ENCODE measurements around the gene NPVF. TPM values are rescaled to one million over a fixed set of nuclear protein-coding genes. Genes with fewer than 3 reads are reported as not detected.

Gene NPVF
- total RNA-seq, 4 donors from 2014 or later: not detected

DNA sequence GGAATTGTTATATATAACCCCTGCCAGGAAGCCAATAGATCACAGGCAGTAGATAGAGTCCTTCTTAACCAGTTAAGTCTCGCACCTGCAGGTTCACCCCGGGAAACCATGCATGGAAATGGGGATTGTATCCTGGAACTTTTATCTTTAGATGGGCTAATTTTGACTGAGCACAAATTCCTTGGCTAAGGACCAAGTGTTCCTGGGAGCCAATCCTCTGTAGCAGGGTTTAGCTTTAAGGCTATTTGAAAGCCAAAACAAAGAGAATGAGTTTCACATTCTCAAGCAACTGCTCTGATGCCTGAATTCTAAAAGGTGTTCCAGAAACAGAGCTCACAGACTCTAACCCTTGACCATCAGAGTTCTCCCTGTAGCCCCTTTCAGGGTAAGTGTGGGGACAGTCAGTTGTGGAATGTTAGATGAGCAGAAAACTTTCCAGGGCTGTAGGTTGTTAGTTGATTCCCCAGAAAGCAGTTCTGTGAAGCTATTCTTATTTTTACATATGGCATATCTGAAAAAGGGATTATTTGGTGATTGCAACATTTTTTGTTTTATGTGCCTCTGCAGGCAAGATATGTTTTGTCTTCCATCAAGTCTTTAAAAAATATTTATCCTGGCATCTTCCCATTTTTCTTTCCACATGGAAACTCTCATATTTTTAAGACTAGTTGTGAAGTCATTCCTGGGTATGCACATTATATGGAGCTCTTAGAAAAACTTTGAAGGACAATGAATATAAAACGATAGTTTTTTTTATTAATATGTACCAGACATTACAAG lies 16.2 kb upstream of the NPVF start:
- TF ChIP-seq POLR2A (IDR thresholded peaks at IDR 0.05): no peak
- TF ChIP-seq, protein P1, sequence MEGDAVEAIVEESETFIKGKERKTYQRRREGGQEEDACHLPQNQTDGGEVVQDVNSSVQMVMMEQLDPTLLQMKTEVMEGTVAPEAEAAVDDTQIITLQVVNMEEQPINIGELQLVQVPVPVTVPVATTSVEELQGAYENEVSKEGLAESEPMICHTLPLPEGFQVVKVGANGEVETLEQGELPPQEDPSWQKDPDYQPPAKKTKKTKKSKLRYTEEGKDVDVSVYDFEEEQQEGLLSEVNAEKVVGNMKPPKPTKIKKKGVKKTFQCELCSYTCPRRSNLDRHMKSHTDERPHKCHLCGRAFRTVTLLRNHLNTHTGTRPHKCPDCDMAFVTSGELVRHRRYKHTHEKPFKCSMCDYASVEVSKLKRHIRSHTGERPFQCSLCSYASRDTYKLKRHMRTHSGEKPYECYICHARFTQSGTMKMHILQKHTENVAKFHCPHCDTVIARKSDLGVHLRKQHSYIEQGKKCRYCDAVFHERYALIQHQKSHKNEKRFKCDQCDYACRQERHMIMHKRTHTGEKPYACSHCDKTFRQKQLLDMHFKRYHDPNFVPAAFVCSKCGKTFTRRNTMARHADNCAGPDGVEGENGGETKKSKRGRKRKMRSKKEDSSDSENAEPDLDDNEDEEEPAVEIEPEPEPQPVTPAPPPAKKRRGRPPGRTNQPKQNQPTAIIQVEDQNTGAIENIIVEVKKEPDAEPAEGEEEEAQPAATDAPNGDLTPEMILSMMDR (IDR thresholded peaks at IDR 0.05): no peak
- intact Hi-C loops (cut with DNase I): no loop called here
- Histone ChIP-seq H3K36me3 (no peaks in the 10 kb centered on the region), H3K4me1 (peaks cover 0 to 8% (median 0%) of the 10 kb centered on the region in 3 donors), H3K27ac (no peak overlapping the region), H3K27me3 (peaks cover 0 to 4% (median 0%) of the 10 kb centered on the region in 4 donors), H3K9me3 (no peaks in the 10 kb centered on the region), H3K4me3 (no peak overlapping the region)
- no peak for DNase-seq
- WGBS, 2 donors: 33 to 48% methylated on average over 3 of the region's 3 CpGs

DNA sequence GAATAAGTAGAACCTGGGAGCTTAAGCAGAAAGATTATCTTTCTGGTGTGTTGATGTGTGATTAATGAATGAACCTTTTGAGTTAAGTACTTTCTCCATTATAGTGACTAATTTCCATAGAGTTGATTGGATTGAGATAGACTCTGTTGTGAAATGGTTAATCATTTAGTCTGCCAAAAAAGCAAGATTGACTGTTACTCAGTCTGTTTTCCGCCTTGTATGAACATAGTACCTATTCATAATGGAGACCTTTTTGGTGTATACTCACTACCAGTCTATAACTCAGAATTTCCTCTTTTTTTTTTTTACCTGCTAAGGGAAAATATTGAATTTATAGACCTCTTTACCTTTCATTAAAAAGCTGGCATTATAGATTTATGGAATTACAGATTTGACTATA lies 14.4 kb upstream of the NPVF start:
- H3K27ac ChIP-seq: no peak overlapping the region
- H3K4me3 ChIP-seq: no peak overlapping the region
- no peaks in the 10 kb centered on the region for H3K9me3 ChIP-seq
- H3K27me3 ChIP-seq: peaks cover 0 to 4% (median 0%) of the 10 kb centered on the region in 4 donors
- no peak for TF ChIP-seq POLR2A (IDR thresholded peaks at IDR 0.05)
- TF ChIP-seq, protein P1 (IDR thresholded peaks at IDR 0.05): no peak
- 55 to 61% methylated on average over 1 of the region's 1 CpG for WGBS, 2 donors
- no peaks in the 10 kb centered on the region for H3K36me3 ChIP-seq
- H3K4me1 ChIP-seq: peaks cover 0 to 8% (median 0%) of the 10 kb centered on the region in 3 donors
- intact Hi-C loops (cut with DNase I): no loop called here
- DNase-seq: no peak

DNA sequence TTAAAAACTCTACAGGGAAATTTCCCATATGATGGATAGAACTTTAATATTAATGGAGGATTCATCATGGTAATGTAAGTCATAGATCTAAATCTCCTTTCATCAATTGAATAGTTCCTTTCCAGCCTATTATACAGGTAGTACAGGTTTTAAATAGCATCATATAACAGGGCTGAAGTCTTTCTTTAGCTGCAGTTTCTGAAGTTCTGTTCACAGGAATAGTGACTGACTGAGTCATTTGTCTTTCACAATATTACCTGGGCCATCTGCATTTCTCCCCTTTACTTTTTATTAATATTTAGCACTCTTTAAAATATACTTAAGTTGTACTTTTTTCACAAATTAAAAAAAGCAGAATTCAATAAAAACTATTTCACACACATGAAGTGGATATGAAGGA lies 12.6 kb upstream of the NPVF start:
- H3K27ac ChIP-seq: no peak overlapping the region
- H3K4me1 ChIP-seq: peaks cover 0 to 8% (median 0%) of the 10 kb centered on the region in 3 donors
- intact Hi-C loops (cut with DNase I): no loop called here
- H3K9me3 ChIP-seq: no peaks in the 10 kb centered on the region
- no peak for DNase-seq
- H3K4me3 ChIP-seq: no peak overlapping the region
- H3K36me3 ChIP-seq: no peaks in the 10 kb centered on the region
- no peak for TF ChIP-seq POLR2A (IDR thresholded peaks at IDR 0.05)
- TF ChIP-seq, protein P1 (IDR thresholded peaks at IDR 0.05): no peak
- peaks cover 0 to 4% (median 0%) of the 10 kb centered on the region in 4 donors for H3K27me3 ChIP-seq

DNA sequence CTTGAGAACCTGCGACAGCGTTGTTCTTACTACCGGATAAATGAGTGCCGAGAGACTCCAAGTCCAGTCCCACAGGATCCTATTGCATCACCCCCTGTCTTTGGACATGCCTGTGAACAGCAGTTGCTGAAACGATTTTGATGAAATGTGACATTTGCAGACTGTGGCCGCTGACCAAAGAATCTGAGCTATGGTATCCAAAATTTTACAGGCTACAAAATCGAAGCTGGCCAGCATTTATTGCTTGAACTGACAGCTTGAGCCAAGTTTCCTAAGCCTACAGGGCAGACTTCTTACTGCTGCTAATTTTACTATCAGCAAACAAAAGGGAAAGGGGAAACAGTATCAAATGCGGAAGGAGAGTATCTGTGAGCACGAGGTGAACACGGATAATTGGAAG lies 12.1 kb upstream of the NPVF start:
- Histone ChIP-seq H3K4me3 (no peak overlapping the region), H3K36me3 (no peaks in the 10 kb centered on the region), H3K27ac (no peak overlapping the region), H3K27me3 (peaks cover 0 to 8% (median 0%) of the 10 kb centered on the region in 4 donors), H3K9me3 (no peaks in the 10 kb centered on the region), H3K4me1 (peaks cover 0 to 8% (median 0%) of the 10 kb centered on the region in 3 donors)
- WGBS, 2 donors: 67 to 73% methylated on average over 10 of the region's 10 CpGs
- intact Hi-C loops (cut with DNase I): no loop called here
- TF ChIP-seq POLR2A (IDR thresholded peaks at IDR 0.05): no peak
- TF ChIP-seq, protein P1 (IDR thresholded peaks at IDR 0.05): no peak
- DNase-seq: no peak

GRCh38 chr7:25239888-25240287 lies 11.6 kb upstream of the NPVF start:
- TF ChIP-seq, protein P1 (IDR thresholded peaks at IDR 0.05): no peak
- no peak for TF ChIP-seq POLR2A (IDR thresholded peaks at IDR 0.05)
- peaks cover 0 to 13% (median 0%) of the 10 kb centered on the region in 4 donors for H3K27me3 ChIP-seq
- intact Hi-C loops (cut with DNase I): no loop called here

More at GRCh38 chr7:25239888-25240287, 11.6 kb upstream of the NPVF start:
- H3K9me3 ChIP-seq: no peaks in the 10 kb centered on the region
- no peak overlapping the region for H3K4me3 ChIP-seq
- no peaks in the 10 kb centered on the region for H3K36me3 ChIP-seq
- no peak overlapping the region for H3K27ac ChIP-seq
- DNase-seq: no peak
- H3K4me1 ChIP-seq: peaks cover 0 to 8% (median 0%) of the 10 kb centered on the region in 3 donors
- WGBS, 2 donors: 74 to 88% methylated on average over 3 of the region's 3 CpGs

All from esophagus squamous epithelium (tissue), 5 donors.